ENCODE data around the gene TSC1.

Gene TSC1

DNA sequence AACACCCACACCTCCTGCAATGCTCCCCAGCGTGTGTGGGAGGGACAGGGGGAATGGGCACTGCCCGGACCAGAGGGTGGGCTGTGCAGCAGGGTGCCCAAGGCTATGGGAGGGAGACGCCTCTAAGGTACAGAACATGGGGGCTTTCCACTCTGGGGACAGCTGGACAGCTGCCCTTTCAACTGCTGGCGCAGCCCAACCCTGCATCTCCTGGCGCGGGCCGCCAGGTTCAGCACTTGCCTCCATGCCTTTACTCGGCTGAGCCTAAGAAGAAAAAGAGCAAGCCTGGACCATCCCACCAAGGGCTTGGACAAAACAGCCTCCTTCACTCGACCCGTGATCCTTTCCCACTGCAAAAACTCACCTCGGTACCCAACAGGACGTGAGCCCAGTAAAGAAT, 81.3 kb downstream of the TSC1 start:
- Histone ChIP-seq H3K36me3 (ENCODE audit: insufficient read depth, low read length) (no peaks in the 10 kb centered on the region), H3K27me3 (ENCODE audit: insufficient read depth, low read length, poor library complexity, severe bottlenecking) (no peaks in the 10 kb centered on the region), H3K4me2 (ENCODE audit: low read depth, low read length, poor library complexity, severe bottlenecking) (peak overlapping the region; percentile 14), H3K4me1 (ENCODE audit: insufficient read depth, low read length, poor library complexity, severe bottlenecking) (peaks cover 38% of the 10 kb centered on the region), H3K9ac (ENCODE audit: low read depth, low read length, poor library complexity, severe bottlenecking) (peak overlapping the region; percentile 29), H3K9me3 (ENCODE audit: insufficient read depth, low read depth, low read length) (no peaks in the 10 kb centered on the region), H3K79me2 (ENCODE audit: insufficient read depth, low read length) (no peaks in the 10 kb centered on the region), H4K20me1 (ENCODE audit: insufficient read depth, low read length, poor library complexity, severe bottlenecking) (no peaks in the 10 kb centered on the region), H3K9me2 (replicated peaks; ENCODE audit: low read depth, low read length) (no peaks in the 10 kb centered on the region), H3K4me3 (ENCODE audit: low read length, poor library complexity, severe bottlenecking) (no peak overlapping the region), H3F3A (ENCODE audit: low read depth) (no peaks in the 10 kb centered on the region), H2AFZ (ENCODE audit: low read length) (no peak overlapping the region)
- TF ChIP-seq CTCF (conservative IDR thresholded peaks at IDR 0.05; ENCODE audit: low read length), result no peak
- TF ChIP-seq EZH2phosphoT487 (IDR thresholded peaks at IDR 0.05; ENCODE audit: borderline replicate concordance), result no peak

DNA sequence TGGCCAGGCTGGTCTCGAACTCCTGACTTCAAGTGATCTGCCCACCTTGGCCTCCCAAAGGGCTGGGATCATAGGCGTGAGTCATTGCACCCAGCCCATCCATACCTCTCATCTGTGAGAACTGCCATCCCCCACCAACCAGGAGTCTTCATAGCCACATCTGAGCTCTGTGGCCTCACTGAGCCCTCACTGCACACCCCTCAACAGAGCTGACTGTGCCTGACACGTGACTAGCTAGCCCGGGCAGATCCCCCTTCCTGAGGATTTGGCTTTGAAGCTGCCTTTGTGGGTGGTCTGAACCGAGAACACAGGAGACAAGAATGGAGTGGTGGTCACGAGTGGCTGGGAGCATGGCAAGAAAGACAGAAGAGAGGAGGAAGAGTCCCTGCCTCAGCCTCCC, 81.9 kb downstream of the TSC1 start:
- Histone ChIP-seq H3K9ac (ENCODE audit: low read depth, low read length, poor library complexity, severe bottlenecking) (peak overlapping the region; percentile 29), H4K20me1 (ENCODE audit: insufficient read depth, low read length, poor library complexity, severe bottlenecking) (no peaks in the 10 kb centered on the region), H3K4me2 (ENCODE audit: low read depth, low read length, poor library complexity, severe bottlenecking) (peak overlapping the region; percentile 14), H2AFZ (ENCODE audit: low read length) (no peak overlapping the region), H3K9me3 (ENCODE audit: insufficient read depth, low read depth, low read length) (no peaks in the 10 kb centered on the region), H3K4me3 (ENCODE audit: low read length, poor library complexity, severe bottlenecking) (no peak overlapping the region), H3K4me1 (ENCODE audit: insufficient read depth, low read length, poor library complexity, severe bottlenecking) (peaks cover 38% of the 10 kb centered on the region), H3K27me3 (ENCODE audit: insufficient read depth, low read length, poor library complexity, severe bottlenecking) (no peaks in the 10 kb centered on the region), H3K9me2 (replicated peaks; ENCODE audit: low read depth, low read length) (no peaks in the 10 kb centered on the region), H3F3A (ENCODE audit: low read depth) (no peaks in the 10 kb centered on the region), H3K79me2 (ENCODE audit: insufficient read depth, low read length) (no peaks in the 10 kb centered on the region), H3K36me3 (ENCODE audit: insufficient read depth, low read length) (no peaks in the 10 kb centered on the region)
- TF ChIP-seq CTCF (conservative IDR thresholded peaks at IDR 0.05; ENCODE audit: low read length) (no peak), EZH2phosphoT487 (IDR thresholded peaks at IDR 0.05; ENCODE audit: borderline replicate concordance) (no peak)

- no peaks in the 10 kb centered on the region for H3K36me3 ChIP-seq (ENCODE audit: insufficient read depth, low read length)
- H3K9me3 ChIP-seq (ENCODE audit: insufficient read depth, low read depth, low read length), result no peaks in the 10 kb centered on the region
- H3K4me1 ChIP-seq (ENCODE audit: insufficient read depth, low read length, poor library complexity, severe bottlenecking), result peaks cover 38% of the 10 kb centered on the region
- H3K9me2 ChIP-seq (replicated peaks; ENCODE audit: low read depth, low read length), result no peaks in the 10 kb centered on the region
- H3F3A ChIP-seq (ENCODE audit: low read depth), result no peaks in the 10 kb centered on the region
- no peaks in the 10 kb centered on the region for H3K27me3 ChIP-seq (ENCODE audit: insufficient read depth, low read length, poor library complexity, severe bottlenecking)
- no peak overlapping the region for H3K4me2 ChIP-seq (ENCODE audit: low read depth, low read length, poor library complexity, severe bottlenecking)
- TF ChIP-seq EZH2phosphoT487 (IDR thresholded peaks at IDR 0.05; ENCODE audit: borderline replicate concordance), result no peak
- TF ChIP-seq CTCF (conservative IDR thresholded peaks at IDR 0.05; ENCODE audit: low read length), result no peak
- H2AFZ ChIP-seq (ENCODE audit: low read length), result 0 out of 2 replicates have a peak overlapping the region, but pooled peaks have one; percentile 28
- H4K20me1 ChIP-seq (ENCODE audit: insufficient read depth, low read length, poor library complexity, severe bottlenecking), result no peaks in the 10 kb centered on the region
- peak overlapping the region; percentile 6 for H3K9ac ChIP-seq (ENCODE audit: low read depth, low read length, poor library complexity, severe bottlenecking)
- H3K4me3 ChIP-seq (ENCODE audit: low read length, poor library complexity, severe bottlenecking), result no peak overlapping the region
- no peaks in the 10 kb centered on the region for H3K79me2 ChIP-seq (ENCODE audit: insufficient read depth, low read length)
These were observed 82.8 kb downstream of the TSC1 start for GRCh38 chr9:132861666-132862065.
